HepG2 (cell line): ENCODE data around the gene SLC4A2. TPM values are rescaled to one million over a fixed set of nuclear protein-coding genes. Genes with fewer than 3 reads are reported as not detected.

ENCODE experiments used
- AGO1 ChIP-seq: fragments of 200-400 bp; formaldehyde crosslinking; IDR thresholded peaks from 2 replicates; pipeline ENCODE4 v1.6.1; 2017; ENCODE audit warnings: mild to moderate bottlenecking, low read depth, low read length, moderate library complexity; ENCODE audit not compliant: poor library complexity, severe bottlenecking
- CHD2 ChIP-seq: IDR thresholded peaks from 2 replicates; pipeline ENCODE4 v1.6.1; 2011; ENCODE audit warnings: low read depth, low read length, improper control_type of control experiment
- KDM2A ChIP-seq: sonication (generic); formaldehyde crosslinking; IDR thresholded peaks from 2 replicates; pipeline ENCODE4 v1.4.0; 2020; ENCODE audit warnings: low read depth, missing genetic modification reagents, borderline replicate concordance
- KLF9 ChIP-seq: IDR thresholded peaks from 2 replicates; pipeline ENCODE4 v1.6.1; 2016; ENCODE audit warnings: low read depth
- MEIS2 ChIP-seq: sonication (generic); formaldehyde crosslinking; IDR thresholded peaks from 2 replicates; pipeline ENCODE4 v1.9.0; 2021; ENCODE audit warnings: mild to moderate bottlenecking, missing genetic modification reagents
- MIXL1 ChIP-seq: IDR thresholded peaks from 2 replicates; pipeline ENCODE4 v1.6.1; 2016
- ZMAT3 ChIP-seq: sonication (generic); formaldehyde crosslinking; conservative IDR thresholded peaks from 2 replicates; pipeline ENCODE4 v1.7.0; 2021; ENCODE audit warnings: missing genetic modification reagents
- ZMYM4 ChIP-seq: sonication (generic); formaldehyde crosslinking; IDR thresholded peaks from 2 replicates; pipeline ENCODE4 v1.8.1; 2023; ENCODE audit warnings: mild to moderate bottlenecking, missing genetic modification reagents
- ZNF224 ChIP-seq: sonication (generic); formaldehyde crosslinking; IDR thresholded peaks from 2 replicates; pipeline ENCODE4 v1.5.0; 2020; ENCODE audit warnings: mild to moderate bottlenecking, missing genetic modification reagents
- ZNF33A ChIP-seq: sonication (generic); formaldehyde crosslinking; IDR thresholded peaks from 2 replicates; pipeline ENCODE4 v1.5.1; 2020; ENCODE audit warnings: missing genetic modification reagents, mild to moderate bottlenecking, moderate library complexity, borderline replicate concordance
- ZNF33B ChIP-seq: sonication (generic); formaldehyde crosslinking; IDR thresholded peaks from 2 replicates; pipeline ENCODE4 v1.5.1; 2020; ENCODE audit warnings: mild to moderate bottlenecking, missing genetic modification reagents
- ZNF768 ChIP-seq: sonication (generic); formaldehyde crosslinking; IDR thresholded peaks from 2 replicates; pipeline ENCODE4 v1.4.0; 2020; ENCODE audit warnings: missing genetic modification reagents
- polyA plus RNA-seq, 8 experiments: library from polyadenylated mRNA; depleted of rRNA in 3 of 8; stranded (reverse) in 7 of 8; unstranded in 1 of 8; fragments of >200 nt; fragmentation: Illumina TruSeq in 4 of 8; extraction: Trizol in 4 of 8; gene quantifications; 2 replicates each; pipeline versions ENCODE4 v1.2.1 to v1.2.3, GENCODE V29; 2011 to 2016; ENCODE audit warnings: low read depth in 4 of 8, missing spikeins in 1 of 8, mixed read lengths in 1 of 8; ENCODE audit not compliant: insufficient read depth in 1 of 8
- total RNA-seq, 5 experiments: library from RNA; depleted of rRNA; stranded (reverse); fragments of >200 nt; fragmentation: Illumina TruSeq; extraction: Trizol; gene quantifications; 2 replicates each; pipeline ENCODE4 v1.2.3, GENCODE V29; 2016; ENCODE audit warnings: low read depth in 1 of 5
- TF ChIP-seq, protein P1 (sequence below): sonication (generic); formaldehyde crosslinking; IDR thresholded peaks from 2 replicates; pipeline ENCODE4 v1.5.0; 2020; ENCODE audit warnings: mild to moderate bottlenecking, low read depth, missing genetic modification reagents, borderline replicate concordance
- TF ChIP-seq, protein P2 (sequence below): sonication (generic); formaldehyde crosslinking; IDR thresholded peaks from 2 replicates; pipeline ENCODE4 v1.8.1; 2022; ENCODE audit warnings: low read depth, mild to moderate bottlenecking, missing genetic modification reagents
- TF ChIP-seq, protein P3 (sequence below): sonication (generic); formaldehyde crosslinking; IDR thresholded peaks from 2 replicates; pipeline ENCODE4 v1.5.0; 2020; ENCODE audit warnings: mild to moderate bottlenecking, missing genetic modification reagents, borderline replicate concordance
- TF ChIP-seq, protein P4 (sequence below): sonication (generic); formaldehyde crosslinking; IDR thresholded peaks from 2 replicates; pipeline ENCODE4 v1.5.1; 2020; ENCODE audit warnings: mild to moderate bottlenecking, missing genetic modification reagents, borderline replicate concordance
- TF ChIP-seq, protein P5 (sequence below): sonication (generic); formaldehyde crosslinking; IDR thresholded peaks from 2 replicates; pipeline ENCODE4 v1.5.1; 2020; ENCODE audit warnings: mild to moderate bottlenecking, missing genetic modification reagents, moderate library complexity

SLC4A2 gene
- total and polyA plus RNA-seq, 2 of the 13 experiments (the other 11 are each of a cell fraction or from before 2014, with no cell fraction given), result 51.9 to 73.4 TPM

DNA sequence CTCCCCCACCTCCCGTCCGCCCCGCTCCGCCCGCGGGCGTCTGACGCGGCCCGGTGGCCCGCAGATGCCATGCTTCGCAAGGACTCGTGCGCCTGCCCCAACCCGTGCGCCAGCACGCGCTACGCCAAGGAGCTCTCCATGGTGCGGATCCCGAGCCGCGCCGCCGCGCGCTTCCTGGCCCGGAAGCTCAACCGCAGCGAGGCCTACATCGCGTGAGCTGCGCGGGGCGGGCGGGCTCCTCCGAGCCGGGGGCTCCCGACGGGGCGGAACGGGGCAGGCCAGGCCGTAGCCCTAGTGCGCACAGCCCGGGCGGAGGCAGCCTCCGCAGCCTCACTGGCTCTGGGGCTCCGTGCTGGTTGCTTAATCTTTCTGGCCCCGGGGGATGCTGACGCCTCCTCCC is 8.3 kb upstream of the SLC4A2 start (continued):
- peak; percentile 61; the same call in 1 of the 2 replicates for TF ChIP-seq KDM2A (CRISPR knock-in tag)
- TF ChIP-seq ZNF768, result peak; percentile 28; the same call in 1 of the 2 replicates
- TF ChIP-seq AGO1, result no peak
- TF ChIP-seq MIXL1, result no peak
- TF ChIP-seq CHD2, result no peak
- no peak for TF ChIP-seq ZNF33B (CRISPR knock-in tag)
- TF ChIP-seq ZMAT3, result no peak
- TF ChIP-seq, protein P1, sequence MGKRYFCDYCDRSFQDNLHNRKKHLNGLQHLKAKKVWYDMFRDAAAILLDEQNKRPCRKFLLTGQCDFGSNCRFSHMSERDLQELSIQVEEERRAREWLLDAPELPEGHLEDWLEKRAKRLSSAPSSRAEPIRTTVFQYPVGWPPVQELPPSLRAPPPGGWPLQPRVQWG (CRISPR knock-in tag), result no peak
- no peak for TF ChIP-seq ZMYM4 (CRISPR knock-in tag)
- TF ChIP-seq, protein P2, sequence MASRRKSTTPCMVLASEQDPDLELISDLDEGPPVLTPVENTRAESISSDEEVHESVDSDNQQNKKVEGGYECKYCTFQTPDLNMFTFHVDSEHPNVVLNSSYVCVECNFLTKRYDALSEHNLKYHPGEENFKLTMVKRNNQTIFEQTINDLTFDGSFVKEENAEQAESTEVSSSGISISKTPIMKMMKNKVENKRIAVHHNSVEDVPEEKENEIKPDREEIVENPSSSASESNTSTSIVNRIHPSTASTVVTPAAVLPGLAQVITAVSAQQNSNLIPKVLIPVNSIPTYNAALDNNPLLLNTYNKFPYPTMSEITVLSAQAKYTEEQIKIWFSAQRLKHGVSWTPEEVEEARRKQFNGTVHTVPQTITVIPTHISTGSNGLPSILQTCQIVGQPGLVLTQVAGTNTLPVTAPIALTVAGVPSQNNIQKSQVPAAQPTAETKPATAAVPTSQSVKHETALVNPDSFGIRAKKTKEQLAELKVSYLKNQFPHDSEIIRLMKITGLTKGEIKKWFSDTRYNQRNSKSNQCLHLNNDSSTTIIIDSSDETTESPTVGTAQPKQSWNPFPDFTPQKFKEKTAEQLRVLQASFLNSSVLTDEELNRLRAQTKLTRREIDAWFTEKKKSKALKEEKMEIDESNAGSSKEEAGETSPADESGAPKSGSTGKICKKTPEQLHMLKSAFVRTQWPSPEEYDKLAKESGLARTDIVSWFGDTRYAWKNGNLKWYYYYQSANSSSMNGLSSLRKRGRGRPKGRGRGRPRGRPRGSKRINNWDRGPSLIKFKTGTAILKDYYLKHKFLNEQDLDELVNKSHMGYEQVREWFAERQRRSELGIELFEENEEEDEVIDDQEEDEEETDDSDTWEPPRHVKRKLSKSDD (CRISPR knock-in tag), result no peak
- no peak for TF ChIP-seq ZNF33A (CRISPR knock-in tag)
- TF ChIP-seq, protein P3, sequence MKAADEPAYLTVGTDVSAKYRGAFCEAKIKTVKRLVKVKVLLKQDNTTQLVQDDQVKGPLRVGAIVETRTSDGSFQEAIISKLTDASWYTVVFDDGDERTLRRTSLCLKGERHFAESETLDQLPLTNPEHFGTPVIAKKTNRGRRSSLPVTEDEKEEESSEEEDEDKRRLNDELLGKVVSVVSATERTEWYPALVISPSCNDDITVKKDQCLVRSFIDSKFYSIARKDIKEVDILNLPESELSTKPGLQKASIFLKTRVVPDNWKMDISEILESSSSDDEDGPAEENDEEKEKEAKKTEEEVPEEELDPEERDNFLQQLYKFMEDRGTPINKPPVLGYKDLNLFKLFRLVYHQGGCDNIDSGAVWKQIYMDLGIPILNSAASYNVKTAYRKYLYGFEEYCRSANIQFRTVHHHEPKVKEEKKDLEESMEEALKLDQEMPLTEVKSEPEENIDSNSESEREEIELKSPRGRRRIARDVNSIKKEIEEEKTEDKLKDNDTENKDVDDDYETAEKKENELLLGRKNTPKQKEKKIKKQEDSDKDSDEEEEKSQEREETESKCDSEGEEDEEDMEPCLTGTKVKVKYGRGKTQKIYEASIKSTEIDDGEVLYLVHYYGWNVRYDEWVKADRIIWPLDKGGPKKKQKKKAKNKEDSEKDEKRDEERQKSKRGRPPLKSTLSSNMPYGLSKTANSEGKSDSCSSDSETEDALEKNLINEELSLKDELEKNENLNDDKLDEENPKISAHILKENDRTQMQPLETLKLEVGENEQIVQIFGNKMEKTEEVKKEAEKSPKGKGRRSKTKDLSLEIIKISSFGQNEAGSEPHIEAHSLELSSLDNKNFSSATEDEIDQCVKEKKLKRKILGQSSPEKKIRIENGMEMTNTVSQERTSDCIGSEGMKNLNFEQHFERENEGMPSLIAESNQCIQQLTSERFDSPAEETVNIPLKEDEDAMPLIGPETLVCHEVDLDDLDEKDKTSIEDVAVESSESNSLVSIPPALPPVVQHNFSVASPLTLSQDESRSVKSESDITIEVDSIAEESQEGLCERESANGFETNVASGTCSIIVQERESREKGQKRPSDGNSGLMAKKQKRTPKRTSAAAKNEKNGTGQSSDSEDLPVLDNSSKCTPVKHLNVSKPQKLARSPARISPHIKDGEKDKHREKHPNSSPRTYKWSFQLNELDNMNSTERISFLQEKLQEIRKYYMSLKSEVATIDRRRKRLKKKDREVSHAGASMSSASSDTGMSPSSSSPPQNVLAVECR, result 0 out of 2 replicates have a peak, but pooled peaks have one; percentile 24
- TF ChIP-seq ZNF224 (CRISPR knock-in tag), result no peak
- TF ChIP-seq KLF9 (CRISPR knock-in tag), result no peak
- TF ChIP-seq, protein P4, sequence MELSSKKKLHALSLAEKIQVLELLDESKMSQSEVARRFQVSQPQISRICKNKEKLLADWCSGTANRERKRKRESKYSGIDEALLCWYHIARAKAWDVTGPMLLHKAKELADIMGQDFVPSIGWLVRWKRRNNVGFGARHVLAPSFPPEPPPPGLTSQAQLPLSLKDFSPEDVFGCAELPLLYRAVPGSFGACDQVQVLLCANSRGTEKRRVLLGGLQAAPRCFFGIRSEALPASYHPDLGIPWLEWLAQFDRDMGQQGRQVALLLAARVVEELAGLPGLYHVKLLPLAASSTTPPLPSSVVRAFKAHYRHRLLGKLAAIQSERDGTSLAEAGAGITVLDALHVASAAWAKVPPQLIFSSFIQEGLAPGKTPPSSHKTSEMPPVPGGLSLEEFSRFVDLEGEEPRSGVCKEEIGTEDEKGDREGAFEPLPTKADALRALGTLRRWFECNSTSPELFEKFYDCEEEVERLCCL, result no peak
- TF ChIP-seq, protein P5, sequence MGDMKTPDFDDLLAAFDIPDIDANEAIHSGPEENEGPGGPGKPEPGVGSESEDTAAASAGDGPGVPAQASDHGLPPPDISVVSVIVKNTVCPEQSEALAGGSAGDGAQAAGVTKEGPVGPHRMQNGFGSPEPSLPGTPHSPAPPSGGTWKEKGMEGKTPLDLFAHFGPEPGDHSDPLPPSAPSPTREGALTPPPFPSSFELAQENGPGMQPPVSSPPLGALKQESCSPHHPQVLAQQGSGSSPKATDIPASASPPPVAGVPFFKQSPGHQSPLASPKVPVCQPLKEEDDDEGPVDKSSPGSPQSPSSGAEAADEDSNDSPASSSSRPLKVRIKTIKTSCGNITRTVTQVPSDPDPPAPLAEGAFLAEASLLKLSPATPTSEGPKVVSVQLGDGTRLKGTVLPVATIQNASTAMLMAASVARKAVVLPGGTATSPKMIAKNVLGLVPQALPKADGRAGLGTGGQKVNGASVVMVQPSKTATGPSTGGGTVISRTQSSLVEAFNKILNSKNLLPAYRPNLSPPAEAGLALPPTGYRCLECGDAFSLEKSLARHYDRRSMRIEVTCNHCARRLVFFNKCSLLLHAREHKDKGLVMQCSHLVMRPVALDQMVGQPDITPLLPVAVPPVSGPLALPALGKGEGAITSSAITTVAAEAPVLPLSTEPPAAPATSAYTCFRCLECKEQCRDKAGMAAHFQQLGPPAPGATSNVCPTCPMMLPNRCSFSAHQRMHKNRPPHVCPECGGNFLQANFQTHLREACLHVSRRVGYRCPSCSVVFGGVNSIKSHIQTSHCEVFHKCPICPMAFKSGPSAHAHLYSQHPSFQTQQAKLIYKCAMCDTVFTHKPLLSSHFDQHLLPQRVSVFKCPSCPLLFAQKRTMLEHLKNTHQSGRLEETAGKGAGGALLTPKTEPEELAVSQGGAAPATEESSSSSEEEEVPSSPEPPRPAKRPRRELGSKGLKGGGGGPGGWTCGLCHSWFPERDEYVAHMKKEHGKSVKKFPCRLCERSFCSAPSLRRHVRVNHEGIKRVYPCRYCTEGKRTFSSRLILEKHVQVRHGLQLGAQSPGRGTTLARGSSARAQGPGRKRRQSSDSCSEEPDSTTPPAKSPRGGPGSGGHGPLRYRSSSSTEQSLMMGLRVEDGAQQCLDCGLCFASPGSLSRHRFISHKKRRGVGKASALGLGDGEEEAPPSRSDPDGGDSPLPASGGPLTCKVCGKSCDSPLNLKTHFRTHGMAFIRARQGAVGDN (CRISPR knock-in tag), result peak; percentile 54
- no peak for TF ChIP-seq MEIS2 (CRISPR knock-in tag)
